Astrocyte of the cerebellum (primary cell): ENCODE measurements around the gene TENM4.

Experiments
- DNase-seq: peaks from one replicate; pipeline ENCODE4 v3.0.0-alpha.2; 2011; ENCODE audit warnings: low read depth
- H3K4me3 ChIP-seq: 2 replicates; pipeline ENCODE4 v1.5.1; 2011; ENCODE audit warnings: mild to moderate bottlenecking, low read depth, low read length, moderate library complexity
- CTCF ChIP-seq: IDR thresholded peaks from 2 replicates; pipeline ENCODE4 v1.5.1; 2012; ENCODE audit warnings: low read length, low read depth, moderate library complexity, mild to moderate bottlenecking; ENCODE audit errors: missing control alignments
- in situ Hi-C: cut with HindIII; loops from 2 replicates; pipeline ENCODE4 v1.10.0; 2017; ENCODE audit warnings: low sequenced_read_pairs

Gene TENM4

GRCh38 chr11:79331203-79331901 is 109.5 kb downstream of the TENM4 start:
- DNase-seq, result no peak
- in situ Hi-C loops, result no loop called here
- TF ChIP-seq CTCF, result no peak
- no peak overlapping the region for H3K4me3 ChIP-seq

- DNase-seq, result no peak
- H3K4me3 ChIP-seq, result no peak overlapping the region
- TF ChIP-seq CTCF, result no peak
- in situ Hi-C loops, result no loop called here
Observed at GRCh38 chr11:79330651-79331050, 110.2 kb downstream of the TENM4 start.

GRCh38 chr11:79329561-79329960 is 111.3 kb downstream of the TENM4 start:
- in situ Hi-C loops, result no loop called here
- no peak for TF ChIP-seq CTCF
- no peak for DNase-seq
- H3K4me3 ChIP-seq, result no peak overlapping the region

- DNase-seq, result no peak
Observed at GRCh38 chr11:79328402-79328801, 112.4 kb downstream of the TENM4 start.

GRCh38 chr11:79325851-79326250 is 115.0 kb downstream of the TENM4 start:
- in situ Hi-C loops, result no loop called here
- no peak for DNase-seq
- H3K4me3 ChIP-seq, result no peak overlapping the region
- no peak for TF ChIP-seq CTCF

More at GRCh38 chr11:79328402-79328801, 112.4 kb downstream of the TENM4 start:
- no peak overlapping the region for H3K4me3 ChIP-seq
- no peak for TF ChIP-seq CTCF
- in situ Hi-C loops, result no loop called here

- no peak for TF ChIP-seq CTCF
- no peak overlapping the region for H3K4me3 ChIP-seq
- in situ Hi-C loops, result no loop called here
Observed at GRCh38 chr11:79321263-79321662, 119.6 kb downstream of the TENM4 start.

More at GRCh38 chr11:79321263-79321662, 119.6 kb downstream of the TENM4 start:
- DNase-seq, result no peak
